HepG2 (cell line): ENCODE data around the gene ING2. TPM values are rescaled to one million over a fixed set of nuclear protein-coding genes. Genes with fewer than 3 reads are reported as not detected.

Source experiments
- GABPB1 ChIP-seq: IDR thresholded peaks from 2 replicates; pipeline ENCODE4 v1.6.1; 2016; ENCODE audit warnings: mild to moderate bottlenecking, missing genetic modification reagents, moderate library complexity, missing compliant biosample characterization
- MTF2 ChIP-seq: sonication (generic); formaldehyde crosslinking; IDR thresholded peaks from 2 replicates; pipeline ENCODE4 v1.5.0; 2020; ENCODE audit warnings: missing genetic modification reagents, borderline replicate concordance
- MXI1 ChIP-seq: IDR thresholded peaks from 3 replicates; pipeline ENCODE4 v1.6.1; 2012; ENCODE audit warnings: low read depth, low read length, inconsistent platforms, borderline replicate concordance
- PITX1 ChIP-seq: sonication (generic); formaldehyde crosslinking; IDR thresholded peaks from 2 replicates; pipeline ENCODE4 v1.5.1; 2020; ENCODE audit warnings: mild to moderate bottlenecking, missing genetic modification reagents
- POLR2G ChIP-seq: fragments of 200-400 bp; formaldehyde crosslinking; IDR thresholded peaks from 2 replicates; pipeline ENCODE4 v1.6.1; 2018; ENCODE audit warnings: mild to moderate bottlenecking, low read depth, low read length, moderate library complexity
- RFXANK ChIP-seq: IDR thresholded peaks from 2 replicates; pipeline ENCODE4 v1.6.1; 2016
- TRIM24 ChIP-seq: sonication (generic); formaldehyde crosslinking; IDR thresholded peaks from 2 replicates; pipeline ENCODE4 v1.8.0; 2022; ENCODE audit warnings: mild to moderate bottlenecking, missing genetic modification reagents
- ZBTB3 ChIP-seq: sonication (generic); formaldehyde crosslinking; IDR thresholded peaks from 2 replicates; pipeline ENCODE4 v1.4.0; 2020; ENCODE audit warnings: low read depth, mild to moderate bottlenecking, moderate library complexity, missing genetic modification reagents, borderline replicate concordance
- ZMAT3 ChIP-seq: sonication (generic); formaldehyde crosslinking; conservative IDR thresholded peaks from 2 replicates; pipeline ENCODE4 v1.7.0; 2021; ENCODE audit warnings: missing genetic modification reagents
- ZNF33A ChIP-seq: sonication (generic); formaldehyde crosslinking; IDR thresholded peaks from 2 replicates; pipeline ENCODE4 v1.5.1; 2020; ENCODE audit warnings: missing genetic modification reagents, mild to moderate bottlenecking, moderate library complexity, borderline replicate concordance
- ZNF563 ChIP-seq: sonication (generic); formaldehyde crosslinking; IDR thresholded peaks from 2 replicates; pipeline ENCODE4 v1.8.0; 2022; ENCODE audit warnings: mild to moderate bottlenecking, moderate library complexity, missing genetic modification reagents
- ZNF615 ChIP-seq: sonication (generic); formaldehyde crosslinking; IDR thresholded peaks from 2 replicates; pipeline ENCODE4 v1.5.0; 2020; ENCODE audit warnings: mild to moderate bottlenecking, missing genetic modification reagents, borderline replicate concordance
- ZNF670 ChIP-seq: sonication (generic); formaldehyde crosslinking; IDR thresholded peaks from 2 replicates; pipeline ENCODE4 v1.8.0; 2022; ENCODE audit warnings: mild to moderate bottlenecking, missing genetic modification reagents, borderline replicate concordance
- ZNF703 ChIP-seq: sonication (generic); formaldehyde crosslinking; IDR thresholded peaks from 2 replicates; pipeline ENCODE4 v1.5.1; 2020; ENCODE audit warnings: missing genetic modification reagents, mild to moderate bottlenecking, moderate library complexity, borderline replicate concordance
- ZNF761 ChIP-seq: sonication (generic); formaldehyde crosslinking; conservative IDR thresholded peaks from 2 replicates; pipeline ENCODE4 v1.4.0; 2020; ENCODE audit warnings: mild to moderate bottlenecking, missing genetic modification reagents
- ZNF768 ChIP-seq: sonication (generic); formaldehyde crosslinking; IDR thresholded peaks from 2 replicates; pipeline ENCODE4 v1.4.0; 2020; ENCODE audit warnings: missing genetic modification reagents
- polyA plus RNA-seq, 8 experiments: library from polyadenylated mRNA; depleted of rRNA in 3 of 8; stranded (reverse) in 7 of 8; unstranded in 1 of 8; fragments of >200 nt; fragmentation: Illumina TruSeq in 4 of 8; extraction: Trizol in 4 of 8; gene quantifications; 2 replicates each; pipeline versions ENCODE4 v1.2.1 to v1.2.3, GENCODE V29; 2011 to 2016; ENCODE audit warnings: low read depth in 4 of 8, missing spikeins in 1 of 8, mixed read lengths in 1 of 8; ENCODE audit not compliant: insufficient read depth in 1 of 8
- total RNA-seq, 5 experiments: library from RNA; depleted of rRNA; stranded (reverse); fragments of >200 nt; fragmentation: Illumina TruSeq; extraction: Trizol; gene quantifications; 2 replicates each; pipeline ENCODE4 v1.2.3, GENCODE V29; 2016; ENCODE audit warnings: low read depth in 1 of 5
- TF ChIP-seq, protein P1 (sequence below): sonication (generic); formaldehyde crosslinking; IDR thresholded peaks from 2 replicates; pipeline ENCODE4 v1.5.1; 2020; ENCODE audit warnings: missing genetic modification reagents, mild to moderate bottlenecking, borderline replicate concordance
- TF ChIP-seq, protein P2 (sequence below): IDR thresholded peaks from 2 replicates; pipeline ENCODE4 v1.6.1; 2018; ENCODE audit warnings: missing genetic modification reagents, mild to moderate bottlenecking, missing compliant biosample characterization
- TF ChIP-seq, protein P3 (sequence below): sonication (generic); formaldehyde crosslinking; IDR thresholded peaks from 2 replicates; pipeline ENCODE4 v1.4.0; 2020; ENCODE audit warnings: missing genetic modification reagents, borderline replicate concordance

The ING2 gene
- total and polyA plus RNA-seq, 2 of the 13 experiments (the other 11 are each of a cell fraction or from before 2014, with no cell fraction given), result 6.6 to 12.4 TPM

DNA sequence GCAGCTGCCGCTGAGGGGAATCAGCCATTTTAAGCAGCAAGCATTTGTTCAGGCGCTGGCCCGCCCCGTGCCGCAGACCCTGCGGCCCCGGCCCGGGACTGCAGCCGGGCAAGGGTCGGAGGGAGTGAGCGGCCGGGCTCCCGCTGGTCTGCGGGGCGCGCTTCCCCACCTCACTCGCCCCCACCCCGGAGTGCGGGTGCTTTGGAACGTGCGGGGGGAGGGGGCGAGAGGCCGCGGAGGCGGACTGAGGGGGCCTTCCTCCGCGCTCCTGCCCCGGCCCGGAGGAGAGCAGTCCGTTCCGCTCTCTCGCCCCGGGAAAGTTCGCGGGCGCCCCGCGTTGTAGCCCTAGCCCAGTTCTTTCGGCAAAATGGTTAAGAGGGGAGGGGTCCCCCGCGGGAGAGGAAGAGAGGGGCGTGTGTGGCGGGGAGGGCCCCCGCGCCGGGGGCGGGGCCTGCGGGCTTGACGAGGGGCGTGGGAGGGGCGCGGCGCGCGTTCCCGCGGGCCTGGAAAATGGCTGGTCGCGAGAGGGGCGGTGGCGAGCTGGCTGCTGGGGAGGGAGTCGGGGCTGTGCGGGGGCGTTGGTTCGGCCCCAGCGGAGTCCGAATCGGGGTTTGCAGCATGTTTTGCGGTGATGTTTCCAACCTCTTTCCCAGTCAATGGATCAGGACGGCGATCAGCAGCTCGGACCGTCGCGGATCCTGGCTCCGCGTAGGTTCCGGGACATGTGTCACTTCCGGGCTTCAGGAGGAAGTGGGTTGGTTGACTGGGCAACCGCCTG, 942 bp downstream of the ING2 start (continued):
- TF ChIP-seq MXI1, result peak; percentile 94
- TF ChIP-seq, protein P1, sequence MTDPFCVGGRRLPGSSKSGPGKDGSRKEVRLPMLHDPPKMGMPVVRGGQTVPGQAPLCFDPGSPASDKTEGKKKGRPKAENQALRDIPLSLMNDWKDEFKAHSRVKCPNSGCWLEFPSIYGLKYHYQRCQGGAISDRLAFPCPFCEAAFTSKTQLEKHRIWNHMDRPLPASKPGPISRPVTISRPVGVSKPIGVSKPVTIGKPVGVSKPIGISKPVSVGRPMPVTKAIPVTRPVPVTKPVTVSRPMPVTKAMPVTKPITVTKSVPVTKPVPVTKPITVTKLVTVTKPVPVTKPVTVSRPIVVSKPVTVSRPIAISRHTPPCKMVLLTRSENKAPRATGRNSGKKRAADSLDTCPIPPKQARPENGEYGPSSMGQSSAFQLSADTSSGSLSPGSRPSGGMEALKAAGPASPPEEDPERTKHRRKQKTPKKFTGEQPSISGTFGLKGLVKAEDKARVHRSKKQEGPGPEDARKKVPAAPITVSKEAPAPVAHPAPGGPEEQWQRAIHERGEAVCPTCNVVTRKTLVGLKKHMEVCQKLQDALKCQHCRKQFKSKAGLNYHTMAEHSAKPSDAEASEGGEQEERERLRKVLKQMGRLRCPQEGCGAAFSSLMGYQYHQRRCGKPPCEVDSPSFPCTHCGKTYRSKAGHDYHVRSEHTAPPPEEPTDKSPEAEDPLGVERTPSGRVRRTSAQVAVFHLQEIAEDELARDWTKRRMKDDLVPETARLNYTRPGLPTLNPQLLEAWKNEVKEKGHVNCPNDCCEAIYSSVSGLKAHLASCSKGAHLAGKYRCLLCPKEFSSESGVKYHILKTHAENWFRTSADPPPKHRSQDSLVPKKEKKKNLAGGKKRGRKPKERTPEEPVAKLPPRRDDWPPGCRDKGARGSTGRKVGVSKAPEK (CRISPR knock-in tag), result no peak
- TF ChIP-seq RFXANK, result no peak
- TF ChIP-seq ZMAT3 (CRISPR knock-in tag), result peak; percentile 63; the same call in 1 of the 2 replicates
- peak; percentile 93 for TF ChIP-seq GABPB1 (CRISPR knock-in tag)
- TF ChIP-seq, protein P2, sequence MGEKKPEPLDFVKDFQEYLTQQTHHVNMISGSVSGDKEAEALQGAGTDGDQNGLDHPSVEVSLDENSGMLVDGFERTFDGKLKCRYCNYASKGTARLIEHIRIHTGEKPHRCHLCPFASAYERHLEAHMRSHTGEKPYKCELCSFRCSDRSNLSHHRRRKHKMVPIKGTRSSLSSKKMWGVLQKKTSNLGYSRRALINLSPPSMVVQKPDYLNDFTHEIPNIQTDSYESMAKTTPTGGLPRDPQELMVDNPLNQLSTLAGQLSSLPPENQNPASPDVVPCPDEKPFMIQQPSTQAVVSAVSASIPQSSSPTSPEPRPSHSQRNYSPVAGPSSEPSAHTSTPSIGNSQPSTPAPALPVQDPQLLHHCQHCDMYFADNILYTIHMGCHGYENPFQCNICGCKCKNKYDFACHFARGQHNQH (CRISPR knock-in tag), result peak; percentile 39; the same call in 1 of the 2 replicates
- peak; percentile 22; the same call in 1 of the 2 replicates for TF ChIP-seq ZNF563 (CRISPR knock-in tag)
- TF ChIP-seq MTF2 (CRISPR knock-in tag), result no peak; the same call in 1 of the 2 replicates
- peak; percentile 85 for TF ChIP-seq POLR2G
- TF ChIP-seq, protein P3, sequence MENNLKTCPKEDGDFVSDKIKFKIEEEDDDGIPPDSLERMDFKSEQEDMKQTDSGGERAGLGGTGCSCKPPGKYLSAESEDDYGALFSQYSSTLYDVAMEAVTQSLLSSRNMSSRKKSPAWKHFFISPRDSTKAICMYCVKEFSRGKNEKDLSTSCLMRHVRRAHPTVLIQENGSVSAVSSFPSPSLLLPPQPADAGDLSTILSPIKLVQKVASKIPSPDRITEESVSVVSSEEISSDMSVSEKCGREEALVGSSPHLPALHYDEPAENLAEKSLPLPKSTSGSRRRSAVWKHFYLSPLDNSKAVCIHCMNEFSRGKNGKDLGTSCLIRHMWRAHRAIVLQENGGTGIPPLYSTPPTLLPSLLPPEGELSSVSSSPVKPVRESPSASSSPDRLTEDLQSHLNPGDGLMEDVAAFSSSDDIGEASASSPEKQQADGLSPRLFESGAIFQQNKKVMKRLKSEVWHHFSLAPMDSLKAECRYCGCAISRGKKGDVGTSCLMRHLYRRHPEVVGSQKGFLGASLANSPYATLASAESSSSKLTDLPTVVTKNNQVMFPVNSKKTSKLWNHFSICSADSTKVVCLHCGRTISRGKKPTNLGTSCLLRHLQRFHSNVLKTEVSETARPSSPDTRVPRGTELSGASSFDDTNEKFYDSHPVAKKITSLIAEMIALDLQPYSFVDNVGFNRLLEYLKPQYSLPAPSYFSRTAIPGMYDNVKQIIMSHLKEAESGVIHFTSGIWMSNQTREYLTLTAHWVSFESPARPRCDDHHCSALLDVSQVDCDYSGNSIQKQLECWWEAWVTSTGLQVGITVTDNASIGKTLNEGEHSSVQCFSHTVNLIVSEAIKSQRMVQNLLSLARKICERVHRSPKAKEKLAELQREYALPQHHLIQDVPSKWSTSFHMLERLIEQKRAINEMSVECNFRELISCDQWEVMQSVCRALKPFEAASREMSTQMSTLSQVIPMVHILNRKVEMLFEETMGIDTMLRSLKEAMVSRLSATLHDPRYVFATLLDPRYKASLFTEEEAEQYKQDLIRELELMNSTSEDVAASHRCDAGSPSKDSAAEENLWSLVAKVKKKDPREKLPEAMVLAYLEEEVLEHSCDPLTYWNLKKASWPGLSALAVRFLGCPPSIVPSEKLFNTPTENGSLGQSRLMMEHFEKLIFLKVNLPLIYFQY, result 0 out of 2 replicates have a peak, but pooled peaks have one; percentile 18
- no peak for TF ChIP-seq ZBTB3 (CRISPR knock-in tag)
- TF ChIP-seq ZNF761 (CRISPR knock-in tag), result no peak
- TF ChIP-seq PITX1 (CRISPR knock-in tag), result no peak; the same call in 1 of the 2 replicates
- TF ChIP-seq ZNF670 (CRISPR knock-in tag), result no peak; the same call in 1 of the 2 replicates
- peak; percentile 44; the same call in 1 of the 2 replicates for TF ChIP-seq ZNF768 (CRISPR knock-in tag)
- 0 out of 2 replicates have a peak, but pooled peaks have one; percentile 52 for TF ChIP-seq ZNF33A (CRISPR knock-in tag)
- no peak for TF ChIP-seq ZNF703 (CRISPR knock-in tag)
- TF ChIP-seq ZNF615, result no peak
- no peak for TF ChIP-seq TRIM24 (CRISPR knock-in tag)
